SK-N-SH (cell line): Measurements from ENCODE around the gene TMEM198.

Experiments used
- CTCF ChIP-seq: fragments of 200-600 bp; sonication (generic); IDR thresholded peaks from 2 replicates; pipeline ENCODE4 v1.6.1; 2017; ENCODE audit warnings: antibody characterized with exemption, mild to moderate bottlenecking, moderate library complexity
- FOSL2 ChIP-seq: IDR thresholded peaks from 2 replicates; pipeline ENCODE4 v1.4.0; 2012; ENCODE audit warnings: low read depth, mild to moderate bottlenecking, moderate library complexity, borderline replicate concordance
- GABPA ChIP-seq: IDR thresholded peaks from 2 replicates; pipeline ENCODE4 v1.4.0; 2012; ENCODE audit warnings: low read depth, mild to moderate bottlenecking
- JUND ChIP-seq: IDR thresholded peaks from 2 replicates; pipeline ENCODE4 v1.4.0; 2012
- PBX3 ChIP-seq: IDR thresholded peaks from 2 replicates; pipeline ENCODE4; 2012
- POLR2AphosphoS5 ChIP-seq: IDR thresholded peaks from 2 replicates; pipeline ENCODE4 v1.6.1; 2012; ENCODE audit warnings: low read depth, low read length
- SIN3A ChIP-seq: IDR thresholded peaks from 2 replicates; pipeline ENCODE4 v1.6.1; 2012; ENCODE audit warnings: low read depth, mild to moderate bottlenecking, low read length, moderate library complexity, borderline replicate concordance
- YY1 ChIP-seq: IDR thresholded peaks from 2 replicates; pipeline ENCODE4 v1.4.0; 2012; ENCODE audit warnings: low read depth, mild to moderate bottlenecking

- no peak for TF ChIP-seq CTCF
- TF ChIP-seq GABPA = no peak
- TF ChIP-seq JUND = no peak
- no peak for TF ChIP-seq SIN3A
- TF ChIP-seq POLR2AphosphoS5 = no peak
- no peak for TF ChIP-seq FOSL2
- no peak for TF ChIP-seq YY1
- no peak for TF ChIP-seq PBX3
Observed at GRCh38 chr2:219536967-219537366, 6.9 kb upstream of the TMEM198 start.
